Ascending aorta (tissue), 2 donors: ENCODE data around the gene PDLIM7. TPM values are rescaled to one million over a fixed set of nuclear protein-coding genes. Genes with fewer than 3 reads are reported as not detected.

Source experiments
- DNase-seq, 2 donors: peaks; one replicate each; pipeline ENCODE4 v3.0.0-alpha.2; 2019; ENCODE audit warnings: low spot score in 2 of 2
- H3K27ac ChIP-seq, 2 donors: fragments of 200-600 bp; sonication (generic); one replicate each; pipeline ENCODE4 v1.5.1; 2016 to 2017; ENCODE audit warnings: mild to moderate bottlenecking in 1 of 2
- H3K27me3 ChIP-seq: fragments of 200-600 bp; sonication (generic); one replicate; pipeline ENCODE4 v1.5.1; 2017
- H3K36me3 ChIP-seq, 2 donors: fragments of 200-600 bp; sonication (generic); one replicate each; pipeline ENCODE4 v1.5.1; 2016
- H3K4me1 ChIP-seq, 2 donors: fragments of 200-600 bp; sonication (generic); one replicate each; pipeline ENCODE4 v1.5.1; 2016 to 2017; ENCODE audit warnings: mild to moderate bottlenecking in 1 of 2
- H3K4me3 ChIP-seq, 2 donors: fragments of 200-600 bp; sonication (generic); one replicate each; pipeline ENCODE4 v1.5.1; 2016 to 2017; ENCODE audit warnings: mild to moderate bottlenecking in 1 of 2
- H3K9me3 ChIP-seq, 2 donors: fragments of 200-600 bp; sonication (generic); one replicate each; pipeline ENCODE4 v1.5.1; 2016
- intact Hi-C: fragments of 100-400 bp; cut with DNase I; formaldehyde crosslinking; loops from one replicate; pipeline ENCODE4 v1.15.1; 2023
- total RNA-seq: library from RNA; depleted of rRNA; stranded (reverse); fragments of >200 nt; gene quantifications from one replicate; pipeline ENCODE4 v1.1.0, GENCODE V29; 2016
- TF ChIP-seq, protein P1 (sequence below), 3 experiments: fragments of 200-600 bp in 2 of 3; fragments of 450-650 bp in 1 of 3; sonication (generic) in 2 of 3; IDR thresholded peaks; one replicate each; pipeline ENCODE4 v1.5.1; 2016 to 2019; ENCODE audit warnings: antibody characterized with exemption in 3 of 3, mild to moderate bottlenecking in 1 of 3, moderate library complexity in 1 of 3

The PDLIM7 gene
- total RNA-seq, 1 donor from 2014 or later, result 1,082 TPM

GRCh38 chr5:177493795-177494345, 3.5 kb downstream of the PDLIM7 start:
- H3K4me3 ChIP-seq, result peak overlapping the region; percentile 28 to 92
- H3K27ac ChIP-seq, result peak overlapping the region; percentile 96 to 99
- peaks cover 46 to 57% of the 10 kb centered on the region in 2 donors for H3K36me3 ChIP-seq
- no peak for DNase-seq
- H3K27me3 ChIP-seq, result no peaks in the 10 kb centered on the region
- TF ChIP-seq, protein P1, sequence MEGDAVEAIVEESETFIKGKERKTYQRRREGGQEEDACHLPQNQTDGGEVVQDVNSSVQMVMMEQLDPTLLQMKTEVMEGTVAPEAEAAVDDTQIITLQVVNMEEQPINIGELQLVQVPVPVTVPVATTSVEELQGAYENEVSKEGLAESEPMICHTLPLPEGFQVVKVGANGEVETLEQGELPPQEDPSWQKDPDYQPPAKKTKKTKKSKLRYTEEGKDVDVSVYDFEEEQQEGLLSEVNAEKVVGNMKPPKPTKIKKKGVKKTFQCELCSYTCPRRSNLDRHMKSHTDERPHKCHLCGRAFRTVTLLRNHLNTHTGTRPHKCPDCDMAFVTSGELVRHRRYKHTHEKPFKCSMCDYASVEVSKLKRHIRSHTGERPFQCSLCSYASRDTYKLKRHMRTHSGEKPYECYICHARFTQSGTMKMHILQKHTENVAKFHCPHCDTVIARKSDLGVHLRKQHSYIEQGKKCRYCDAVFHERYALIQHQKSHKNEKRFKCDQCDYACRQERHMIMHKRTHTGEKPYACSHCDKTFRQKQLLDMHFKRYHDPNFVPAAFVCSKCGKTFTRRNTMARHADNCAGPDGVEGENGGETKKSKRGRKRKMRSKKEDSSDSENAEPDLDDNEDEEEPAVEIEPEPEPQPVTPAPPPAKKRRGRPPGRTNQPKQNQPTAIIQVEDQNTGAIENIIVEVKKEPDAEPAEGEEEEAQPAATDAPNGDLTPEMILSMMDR (IDR thresholded peaks at IDR 0.05), result no peak
- no peaks in the 10 kb centered on the region for H3K9me3 ChIP-seq
- peaks cover 39 to 71% of the 10 kb centered on the region in 2 donors for H3K4me1 ChIP-seq
- intact Hi-C loops, result loop anchor here (1.0 kb wide), 2 partner anchors 15 to 37 kb away; no protein-coding TSS in a partner anchor

DNA sequence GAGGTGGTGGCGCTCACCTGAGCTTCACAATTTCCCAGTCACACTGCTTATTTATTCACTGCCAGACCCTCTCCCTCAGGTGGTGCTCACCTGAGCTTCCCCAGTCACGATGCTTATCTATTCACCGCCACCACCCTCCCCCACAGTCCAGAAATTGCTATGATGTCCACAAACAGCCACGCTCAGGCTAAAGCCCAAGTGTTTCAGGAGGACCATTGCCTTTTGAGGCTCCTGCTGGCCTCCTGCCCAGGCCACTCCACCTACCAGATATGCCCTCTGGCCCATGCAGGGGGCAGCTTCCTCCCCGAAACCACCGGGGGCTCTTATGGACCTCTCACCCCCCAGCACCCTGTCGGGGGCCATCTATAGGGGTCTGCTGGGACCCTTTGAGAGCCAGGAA, 4.6 kb downstream of the PDLIM7 start:
- Histone ChIP-seq H3K4me1 (peaks cover 39 to 66% of the 10 kb centered on the region in 2 donors), H3K27me3 (no peaks in the 10 kb centered on the region), H3K9me3 (no peaks in the 10 kb centered on the region), H3K36me3 (peaks cover 56 to 68% of the 10 kb centered on the region in 2 donors), H3K4me3 (peak overlapping the region; percentile 28 to 92), H3K27ac (peak overlapping the region; percentile 96 to 99)
- TF ChIP-seq, protein P1 (IDR thresholded peaks at IDR 0.05), result no peak
- intact Hi-C loops, result no loop called here
- DNase-seq, result no peak

- TF ChIP-seq, protein P1 (IDR thresholded peaks at IDR 0.05), result no peak
Observed at GRCh38 chr5:177491983-177492746, 5.2 kb downstream of the PDLIM7 start.

GRCh38 chr5:177491429-177491945, 5.9 kb downstream of the PDLIM7 start:
- peaks cover 39 to 72% of the 10 kb centered on the region in 2 donors for H3K4me1 ChIP-seq
- TF ChIP-seq, protein P1 (IDR thresholded peaks at IDR 0.05), result peak; percentile 79 to 96 (median 91)
- H3K36me3 ChIP-seq, result peaks cover 66 to 79% of the 10 kb centered on the region in 2 donors
- peak overlapping the region; percentile 96 to 99 for H3K27ac ChIP-seq
- no peak for DNase-seq
- intact Hi-C loops, result loop anchor here (1.0 kb wide), 1 partner anchor 10 kb away; no protein-coding TSS in a partner anchor
- H3K27me3 ChIP-seq, result no peaks in the 10 kb centered on the region
- no peaks in the 10 kb centered on the region for H3K9me3 ChIP-seq
- H3K4me3 ChIP-seq, result peak overlapping the region; percentile 5 to 92

More at GRCh38 chr5:177491983-177492746, 5.2 kb downstream of the PDLIM7 start:
- H3K9me3 ChIP-seq, result no peaks in the 10 kb centered on the region
- no peak for DNase-seq
- H3K27me3 ChIP-seq, result no peaks in the 10 kb centered on the region
- peaks cover 39 to 70% of the 10 kb centered on the region in 2 donors for H3K4me1 ChIP-seq
- intact Hi-C loops, result loop anchor here (1.0 kb wide), 1 partner anchor 9 kb away; no protein-coding TSS in a partner anchor
- peak overlapping the region; percentile 96 to 99 for H3K27ac ChIP-seq
- H3K4me3 ChIP-seq, result peak overlapping the region; percentile 5 to 92
- H3K36me3 ChIP-seq, result peaks cover 63 to 74% of the 10 kb centered on the region in 2 donors

DNA sequence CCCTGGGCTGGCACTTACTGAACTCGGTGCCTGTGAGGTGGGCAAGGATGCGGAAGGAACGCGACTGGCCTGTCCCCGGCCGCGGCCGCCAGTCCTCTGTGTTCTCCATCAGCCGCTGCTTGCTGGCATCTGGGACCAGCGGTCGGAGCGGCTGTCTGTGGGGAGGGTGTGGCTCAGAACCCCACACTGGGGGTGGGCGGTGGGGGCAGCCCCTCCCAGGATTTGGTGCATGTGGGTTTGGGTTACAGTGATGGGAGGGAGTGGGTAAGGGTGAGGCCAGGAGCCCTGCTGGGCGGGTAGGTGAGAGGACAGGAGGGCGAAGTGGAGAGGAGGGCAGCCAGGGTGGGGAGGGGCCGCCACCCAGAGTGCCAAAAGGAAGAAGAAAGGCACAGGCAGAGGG, 6.4 kb downstream of the PDLIM7 start:
- Histone ChIP-seq H3K27ac (peak overlapping the region; percentile 96 to 99), H3K27me3 (no peaks in the 10 kb centered on the region), H3K4me3 (peak overlapping the region in 1 of 2 donors; percentile 92), H3K36me3 (peaks cover 66 to 79% of the 10 kb centered on the region in 2 donors), H3K4me1 (peaks cover 36 to 68% of the 10 kb centered on the region in 2 donors), H3K9me3 (no peaks in the 10 kb centered on the region)
- intact Hi-C loops, result loop anchor here (1.0 kb wide), 1 partner anchor 10 kb away; no protein-coding TSS in a partner anchor
- no peak for DNase-seq
- TF ChIP-seq, protein P1 (IDR thresholded peaks at IDR 0.05), result no peak
